Islet precursor cell (in vitro differentiated cells): ENCODE data around the gene RAB37.

Source experiments
- DNase-seq: peaks from one replicate; pipeline ENCODE4 v3.0.0-alpha.2; 2018

RAB37 gene

DNA sequence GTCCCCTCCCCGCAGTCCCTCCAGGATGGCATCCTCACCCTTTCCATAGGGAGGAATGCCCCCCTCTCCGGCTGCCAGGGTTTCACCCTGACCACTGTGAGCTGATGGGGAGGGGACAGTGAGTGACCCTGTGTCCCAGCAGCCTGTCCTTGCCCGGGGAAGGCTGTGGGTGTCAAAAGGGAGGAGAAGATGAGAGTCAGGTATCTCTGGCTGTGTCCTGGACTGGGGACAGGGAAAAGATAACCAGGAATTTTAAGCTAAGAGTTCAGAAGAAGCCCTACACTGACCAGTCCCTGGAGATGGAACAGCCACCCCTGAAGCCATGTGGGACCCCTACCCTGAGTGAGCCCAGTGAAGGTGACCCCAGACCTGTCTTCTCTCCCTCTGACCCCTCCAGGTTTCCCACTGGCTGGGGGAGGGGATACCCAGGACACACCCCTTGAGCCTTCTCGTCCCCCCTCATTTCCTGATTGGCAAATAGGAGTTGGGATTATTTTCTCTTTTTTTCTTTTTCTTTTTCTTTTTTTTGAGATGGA, 27.8 kb downstream of the RAB37 start:
- DNase-seq, result no peak

DNA sequence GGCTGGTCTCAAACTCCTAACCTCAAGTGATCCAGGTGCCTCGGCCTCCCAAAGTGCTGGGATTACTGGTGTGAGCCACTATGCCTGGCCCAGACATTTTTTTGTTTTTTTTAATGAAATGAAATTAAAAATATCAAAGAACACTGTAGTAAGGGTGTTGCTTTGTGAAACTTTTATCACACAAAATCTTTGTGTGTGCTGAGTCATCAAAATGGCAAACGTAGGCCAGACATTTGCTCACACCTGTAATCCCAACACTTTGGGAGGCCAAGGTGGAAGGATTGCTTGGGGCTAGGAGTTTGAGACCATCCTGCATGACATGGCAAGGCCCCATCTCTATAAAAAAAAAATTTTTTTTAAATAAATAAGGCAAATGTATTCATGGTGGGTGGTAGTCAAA, 29.4 kb downstream of the RAB37 start:
- DNase-seq, result no peak

DNA sequence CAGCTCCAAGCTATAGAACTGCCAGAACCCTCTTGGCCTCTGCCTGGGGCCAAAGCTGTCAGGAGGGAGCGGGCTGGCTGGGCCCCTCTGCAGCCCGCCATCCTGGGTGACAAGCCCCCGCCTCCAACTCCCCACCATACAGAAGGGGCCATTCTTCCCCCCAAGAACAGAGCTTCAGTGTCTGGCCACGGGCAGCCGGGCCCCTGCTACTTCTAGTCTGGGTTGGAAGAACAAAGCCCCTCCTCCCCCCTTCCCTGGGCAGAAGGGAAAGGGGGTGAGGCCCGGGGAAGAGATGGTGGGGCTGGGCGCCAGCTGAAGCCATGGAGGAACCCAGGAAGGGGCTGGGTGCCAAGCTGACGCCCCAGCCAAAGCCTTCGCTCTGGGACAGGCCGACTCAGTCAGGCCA, 30.1 kb downstream of the RAB37 start:
- DNase-seq, result no peak

DNA sequence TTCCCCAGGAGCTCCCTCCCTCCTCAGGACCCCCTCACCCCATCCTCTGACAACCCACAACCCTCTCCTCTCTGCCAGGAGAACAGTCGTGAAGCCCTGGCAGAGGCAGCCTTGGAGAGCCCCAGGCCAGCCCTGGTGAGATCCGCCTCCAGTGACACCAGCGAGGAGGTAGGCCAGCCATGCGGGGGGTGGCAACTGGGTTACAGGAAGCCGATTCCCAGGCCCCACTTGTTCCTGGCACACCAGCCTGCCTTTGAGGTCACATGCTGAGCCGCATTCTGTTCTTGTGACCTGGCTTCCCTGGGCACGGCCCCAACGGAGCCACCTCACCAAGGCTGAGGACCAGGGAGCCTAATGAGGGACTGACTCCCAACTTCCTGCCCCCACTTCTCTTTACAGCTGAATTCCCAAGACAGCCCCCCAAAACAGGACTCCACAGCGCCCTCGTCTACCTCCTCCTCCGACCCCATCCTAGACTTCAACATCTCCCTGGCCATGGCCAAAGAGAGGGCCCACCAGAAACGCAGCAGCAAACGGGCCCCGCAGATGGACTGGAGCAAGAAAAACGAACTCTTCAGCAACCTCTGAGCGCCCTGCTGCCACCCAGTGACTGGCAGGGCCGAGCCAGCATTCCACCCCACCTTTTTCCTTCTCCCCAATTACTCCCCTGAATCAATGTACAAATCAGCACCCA, 31.2 kb downstream of the RAB37 start:
- DNase-seq, result no peak

DNA sequence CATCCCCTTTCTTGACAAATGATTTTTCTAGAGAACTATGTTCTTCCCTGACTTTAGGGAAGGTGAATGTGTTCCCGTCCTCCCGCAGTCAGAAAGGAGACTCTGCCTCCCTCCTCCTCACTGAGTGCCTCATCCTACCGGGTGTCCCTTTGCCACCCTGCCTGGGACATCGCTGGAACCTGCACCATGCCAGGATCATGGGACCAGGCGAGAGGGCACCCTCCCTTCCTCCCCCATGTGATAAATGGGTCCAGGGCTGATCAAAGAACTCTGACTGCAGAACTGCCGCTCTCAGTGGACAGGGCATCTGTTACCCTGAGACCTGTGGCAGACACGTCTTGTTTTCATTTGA, 31.7 kb downstream of the RAB37 start:
- DNase-seq, result no peak

DNA sequence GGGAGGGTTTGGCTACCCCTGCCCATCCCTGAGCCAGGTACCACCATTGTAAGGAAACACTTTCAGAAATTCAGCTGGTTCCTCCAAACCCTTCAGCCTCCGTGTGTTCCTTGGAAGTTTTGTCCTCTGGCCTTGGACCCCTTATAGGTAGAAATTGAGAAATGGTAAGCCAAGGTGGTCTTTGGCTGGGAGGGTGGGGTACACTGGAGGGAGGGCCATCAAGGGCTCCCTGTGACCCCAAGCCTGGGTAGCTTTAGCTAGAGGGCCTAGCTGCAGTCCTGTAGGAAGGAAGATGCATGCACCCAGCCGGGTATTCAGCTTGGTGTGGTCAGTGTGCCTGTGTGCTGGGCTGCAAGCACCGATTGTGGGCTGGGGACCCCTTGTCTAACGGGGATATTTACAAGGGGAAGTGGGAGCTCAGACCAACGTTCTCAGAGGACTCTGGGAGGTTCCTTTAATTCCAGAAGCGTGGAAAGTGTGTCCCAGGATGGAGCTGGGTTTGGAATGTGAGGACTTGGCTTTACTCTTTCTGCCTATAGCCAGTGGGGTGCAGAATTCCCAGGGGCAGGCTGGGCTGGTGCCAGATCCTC, 32.3 kb downstream of the RAB37 start:
- DNase-seq, result no peak

DNA sequence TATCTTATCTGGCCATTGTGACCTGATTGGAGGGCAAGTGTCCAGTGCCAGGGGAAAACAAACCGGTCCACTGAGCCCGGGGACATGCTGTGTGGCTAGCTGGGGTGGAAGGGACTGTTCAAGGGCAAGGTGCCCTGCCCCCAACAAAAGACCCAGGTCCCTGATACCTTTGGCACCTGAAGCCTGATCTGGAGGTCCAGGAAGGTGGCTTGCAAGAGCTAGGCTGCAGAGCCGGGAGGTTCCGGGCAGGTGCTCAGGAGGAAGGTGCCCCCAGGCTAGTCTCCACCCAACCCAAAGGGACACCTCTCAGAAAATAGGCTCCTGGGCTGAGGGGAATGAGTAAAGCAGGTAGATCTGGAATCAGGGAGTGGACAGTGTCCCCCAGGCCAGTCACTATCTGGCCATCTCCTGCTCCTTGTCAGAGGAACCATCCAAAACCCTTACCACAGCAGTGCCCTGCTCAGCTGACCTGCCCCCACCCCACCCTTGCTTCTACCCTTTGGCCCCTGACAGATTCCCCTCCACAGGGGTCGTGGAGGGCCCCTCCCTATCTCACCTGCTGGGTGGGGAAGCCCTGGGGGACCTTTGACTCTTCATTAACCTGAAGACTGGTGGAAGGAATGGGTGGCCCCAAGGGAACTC, 32.9 kb downstream of the RAB37 start:
- no peak for DNase-seq

DNA sequence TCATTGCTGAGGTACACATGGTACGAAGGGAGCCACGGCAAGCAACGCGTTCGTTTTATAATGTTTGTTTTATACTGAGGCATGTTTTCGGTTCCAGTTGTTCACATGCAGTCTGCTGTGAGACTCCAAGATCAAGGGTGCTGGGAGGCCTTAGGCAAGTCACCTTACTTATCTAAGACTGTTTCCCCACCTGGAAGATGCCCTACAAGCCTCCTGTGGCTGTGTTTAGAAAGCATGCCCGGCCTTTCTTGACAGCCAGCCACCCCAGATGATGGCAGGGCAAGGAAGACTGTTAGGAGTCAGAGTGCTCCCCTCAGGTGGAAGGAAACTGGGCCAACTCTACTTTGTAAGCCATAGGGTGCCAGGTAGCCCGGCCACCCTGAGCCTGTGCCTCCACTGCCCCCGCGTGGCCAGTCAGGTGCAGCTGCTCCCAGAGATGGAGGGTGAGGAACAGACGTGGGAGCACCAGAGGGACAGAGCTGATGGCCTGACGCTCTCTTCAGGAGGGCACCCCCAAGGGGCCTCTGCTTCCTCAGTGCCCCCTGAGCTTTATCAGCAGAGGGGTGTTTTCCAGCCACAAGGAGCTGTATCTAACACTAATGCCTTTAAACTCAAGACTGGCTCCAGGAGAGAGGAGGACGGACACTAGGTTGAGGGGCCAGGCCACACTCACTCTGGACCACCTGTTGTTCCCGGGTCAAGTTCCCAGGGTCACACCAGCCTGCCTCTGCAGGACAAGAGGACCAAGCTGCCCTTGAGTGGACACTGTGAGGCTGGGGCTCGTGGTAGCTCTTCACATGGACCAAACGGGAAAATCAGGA, 33.7 kb downstream of the RAB37 start:
- peak; percentile 90 for DNase-seq

DNA sequence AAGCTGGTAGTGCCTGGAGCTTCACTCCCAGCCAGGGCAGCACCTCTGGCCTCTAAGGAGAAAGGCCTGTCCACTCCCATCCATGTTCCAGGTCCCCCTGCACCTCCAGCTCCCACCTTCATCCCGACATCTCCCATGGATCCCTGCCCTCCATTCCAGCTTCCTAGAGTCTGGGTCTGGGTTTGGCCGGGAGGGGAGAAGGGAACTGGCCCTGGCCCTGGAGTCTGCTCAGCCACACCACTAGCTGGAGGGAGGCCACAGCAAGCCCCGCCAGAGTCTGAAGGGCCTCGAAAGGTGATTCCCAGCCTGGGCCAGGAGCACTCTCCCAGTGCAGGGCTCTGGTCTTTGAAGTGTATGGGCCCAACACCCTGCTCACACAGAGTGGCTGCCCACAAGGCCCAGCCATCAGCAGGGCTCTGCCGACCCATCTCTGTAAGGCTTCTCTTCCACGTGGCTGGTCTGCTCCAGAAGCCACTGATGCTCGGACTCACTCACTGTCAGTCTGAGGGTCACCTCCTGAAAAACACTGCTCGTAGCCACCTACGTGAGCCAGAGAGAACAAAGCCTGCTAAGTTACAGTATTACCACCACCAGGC, 34.4 kb downstream of the RAB37 start:
- DNase-seq, result no peak

DNA sequence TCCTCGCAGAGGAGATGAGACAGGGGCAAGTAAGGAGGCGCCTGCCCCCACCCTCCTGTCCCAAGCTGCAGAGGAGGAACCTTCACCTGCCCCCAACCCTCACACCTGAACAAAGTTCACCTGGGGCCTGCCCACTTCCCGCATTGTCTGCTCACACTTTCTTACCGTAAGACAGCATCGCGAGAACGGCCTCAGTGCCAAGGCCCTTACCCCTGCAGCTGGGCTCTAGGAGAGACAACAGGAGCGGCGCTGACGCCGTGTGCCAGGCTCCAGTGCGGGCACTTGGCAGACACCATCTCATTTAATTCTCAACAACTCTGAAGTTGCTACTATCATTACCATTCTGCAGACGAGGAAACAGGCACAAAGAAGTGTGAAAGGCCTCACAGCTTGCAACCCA, 35.0 kb downstream of the RAB37 start:
- DNase-seq, result no peak

DNA sequence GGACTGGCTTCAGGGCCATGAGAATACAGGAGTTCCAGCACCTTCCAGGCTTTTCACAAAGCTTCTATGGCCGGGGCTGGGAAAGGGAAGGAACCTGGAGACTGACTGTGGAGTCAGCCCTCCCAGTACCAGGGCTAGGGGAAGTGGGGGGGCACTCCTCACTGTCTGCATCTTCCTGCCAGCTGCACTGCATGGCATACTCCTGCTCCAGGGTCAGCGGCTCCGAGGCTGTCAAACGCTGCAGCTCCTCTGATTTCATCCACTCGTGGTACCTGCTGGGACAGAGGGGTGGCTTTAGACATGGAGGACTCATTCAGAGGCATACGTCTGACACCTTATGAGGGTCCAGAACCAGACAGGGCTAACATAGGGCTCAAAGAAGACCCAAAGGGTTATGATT, 36.4 kb downstream of the RAB37 start:
- no peak for DNase-seq

DNA sequence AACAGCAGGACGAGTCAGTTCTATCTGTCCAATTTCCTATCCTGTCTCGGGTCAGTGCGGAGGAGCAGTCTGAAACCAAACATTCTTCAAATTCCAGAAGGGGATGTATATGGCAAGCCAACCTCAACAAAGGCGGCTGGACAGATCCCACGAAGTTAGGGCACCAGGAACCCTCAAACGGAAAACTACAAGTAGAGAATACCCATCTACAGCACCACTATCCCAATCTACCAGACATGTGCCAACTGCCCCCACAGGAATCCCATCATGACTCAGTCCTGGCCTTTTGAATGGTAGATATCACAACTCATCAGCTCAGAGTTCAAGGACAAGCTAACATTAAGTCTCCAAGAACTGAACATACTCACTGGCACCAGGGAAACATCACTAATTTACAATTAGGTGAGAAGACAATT, 36.8 kb downstream of the RAB37 start:
- peak; percentile 87 for DNase-seq

DNA sequence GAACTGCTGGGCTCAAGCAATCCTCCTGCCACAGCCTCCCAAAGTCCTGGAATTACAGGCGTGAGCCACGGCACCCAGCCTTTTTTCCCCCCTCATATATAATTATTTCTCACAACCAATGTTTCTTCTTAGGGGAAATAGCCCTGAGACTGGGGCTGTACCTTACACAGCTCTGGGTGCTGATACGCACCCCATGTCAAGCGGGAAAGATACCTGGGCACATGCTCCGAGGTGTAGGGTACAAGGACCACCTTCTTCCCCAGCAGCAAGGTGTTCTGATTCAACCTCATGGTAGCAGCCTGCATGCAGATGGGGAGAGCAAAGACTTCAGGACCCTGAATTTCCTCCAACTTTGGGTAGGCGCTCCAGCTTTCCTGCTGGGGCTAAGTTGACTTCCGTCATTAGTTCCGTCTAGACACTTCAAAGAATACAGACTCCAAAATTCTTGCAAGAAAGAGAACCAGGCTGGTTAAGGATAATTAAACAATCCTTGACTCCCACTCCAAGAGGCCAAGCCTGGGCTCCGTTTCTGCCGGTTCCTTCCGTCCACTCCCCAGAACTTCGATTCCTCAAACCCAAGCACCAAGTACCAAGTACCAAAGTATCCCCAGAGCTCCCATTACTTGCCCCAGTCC, 38.5 kb downstream of the RAB37 start:
- DNase-seq, result no peak

DNA sequence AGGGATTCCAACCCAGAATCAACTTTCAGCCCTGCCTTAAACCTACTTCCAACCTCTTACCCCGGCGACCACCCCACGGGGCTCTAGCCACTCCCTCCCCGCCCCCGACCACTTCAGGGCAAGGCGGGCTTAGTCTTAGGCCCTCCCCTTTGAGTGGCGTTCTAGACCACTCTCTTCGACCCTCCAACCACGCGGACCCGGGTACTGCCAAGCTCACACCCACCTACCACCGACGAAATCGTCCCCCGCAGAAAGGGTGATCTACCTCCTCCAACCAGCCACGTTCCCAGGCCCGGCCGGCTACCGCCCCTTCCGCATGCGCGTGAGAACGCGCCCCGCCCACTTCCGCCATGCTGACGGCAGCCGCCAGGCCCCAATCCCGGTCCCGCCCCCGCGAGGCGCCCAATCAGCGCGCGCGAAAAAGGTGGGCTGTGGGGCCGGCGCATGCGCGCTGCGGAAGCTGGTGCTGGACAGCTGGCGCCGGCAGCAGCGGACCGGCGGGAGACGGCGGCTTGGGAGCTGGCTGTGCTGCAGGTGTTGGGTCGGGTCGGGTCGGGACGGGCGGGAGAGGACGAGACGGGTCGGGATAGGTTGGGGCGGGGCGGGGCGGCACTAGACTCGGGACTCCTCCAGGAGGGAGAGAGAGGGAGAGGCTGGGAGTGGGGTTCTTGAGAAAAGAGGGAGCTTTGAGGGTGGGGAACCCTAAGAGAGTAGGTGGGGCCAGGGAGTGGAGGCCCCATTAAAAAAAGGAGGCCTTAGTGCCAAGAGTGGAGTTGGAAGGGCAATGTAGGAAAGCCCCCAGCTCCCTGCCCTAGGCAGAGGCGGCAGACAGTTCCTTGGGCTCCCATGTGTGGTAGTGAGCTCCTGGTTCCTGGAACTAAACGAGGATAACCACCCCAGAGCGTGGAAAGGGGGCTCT, 39.2 kb downstream of the RAB37 start, which contains the start of gene NAT9:
TSS of gene NAT9 (minus strand) at position 302 of the 919 bp plus-strand sequence. CDS start 647 bp downstream, outside the sequence.
- peak; percentile 100 for DNase-seq

DNA sequence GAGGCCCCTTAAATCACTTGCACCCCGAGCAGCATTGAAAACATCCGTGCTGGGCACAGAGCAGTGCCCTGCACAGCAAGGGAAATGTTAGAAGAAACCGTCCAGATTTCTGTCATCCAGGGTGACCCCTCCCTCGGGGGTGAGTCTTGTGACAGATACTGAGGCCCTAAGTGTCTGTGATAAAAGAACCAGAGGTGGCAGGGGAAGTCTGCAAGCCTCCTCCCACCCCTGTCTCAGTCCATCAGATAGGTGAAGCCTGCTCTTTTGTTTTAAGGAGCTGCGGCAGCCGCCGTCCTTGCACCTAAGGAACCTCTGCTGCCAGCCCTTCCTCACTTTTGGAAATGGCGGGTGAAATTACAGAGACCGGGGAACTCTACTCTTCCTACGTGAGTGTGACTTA, 39.9 kb downstream of the RAB37 start:
- no peak for DNase-seq

DNA sequence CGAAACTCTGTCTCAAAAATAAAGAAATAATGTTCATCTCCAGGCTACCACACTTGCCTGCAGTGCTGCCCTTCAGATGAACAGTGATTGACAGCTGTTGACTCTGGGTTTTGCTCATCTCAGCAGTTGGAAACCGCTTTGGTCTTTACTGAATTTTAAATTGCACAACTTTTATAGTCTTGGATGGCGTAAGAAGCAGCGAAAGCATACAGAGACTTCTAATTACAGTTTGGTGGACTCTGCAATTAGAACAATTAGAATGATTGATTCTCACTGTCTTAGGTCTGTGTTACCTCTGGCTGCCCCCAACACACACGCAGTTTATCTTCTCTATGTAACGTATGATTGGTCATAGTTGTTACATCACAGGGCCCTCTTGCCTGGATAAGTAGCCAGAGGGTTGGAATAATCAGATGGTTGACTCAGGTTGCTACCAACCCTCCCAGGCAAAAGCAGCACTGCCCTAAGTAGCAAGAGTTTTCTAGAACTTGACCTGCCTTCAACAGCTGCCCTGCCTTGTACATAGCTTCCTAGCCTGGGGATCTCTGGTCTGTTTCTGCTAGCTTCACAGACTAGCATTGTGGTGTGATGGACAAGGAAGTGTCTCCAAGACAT, 41.0 kb downstream of the RAB37 start:
- no peak for DNase-seq

DNA sequence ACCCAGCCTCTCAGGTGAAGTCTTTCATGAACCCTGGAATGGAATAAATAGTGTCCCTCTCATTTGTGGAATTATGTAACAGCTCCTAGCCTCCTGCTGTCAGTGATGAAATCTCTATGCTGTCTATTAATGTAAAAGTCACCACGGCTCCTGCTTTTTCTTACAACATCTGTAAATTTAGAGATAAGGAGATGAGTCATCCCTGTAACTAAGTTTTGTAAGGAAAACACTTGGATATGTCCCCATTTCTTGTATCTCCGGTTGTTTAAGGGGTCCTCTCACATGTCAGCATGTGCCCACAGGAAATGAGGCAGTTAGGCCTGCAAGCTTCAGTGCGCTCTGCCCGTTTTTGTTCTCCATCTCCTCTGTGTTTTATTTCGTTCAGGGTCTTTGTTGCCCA, 41.9 kb downstream of the RAB37 start:
- no peak for DNase-seq

DNA sequence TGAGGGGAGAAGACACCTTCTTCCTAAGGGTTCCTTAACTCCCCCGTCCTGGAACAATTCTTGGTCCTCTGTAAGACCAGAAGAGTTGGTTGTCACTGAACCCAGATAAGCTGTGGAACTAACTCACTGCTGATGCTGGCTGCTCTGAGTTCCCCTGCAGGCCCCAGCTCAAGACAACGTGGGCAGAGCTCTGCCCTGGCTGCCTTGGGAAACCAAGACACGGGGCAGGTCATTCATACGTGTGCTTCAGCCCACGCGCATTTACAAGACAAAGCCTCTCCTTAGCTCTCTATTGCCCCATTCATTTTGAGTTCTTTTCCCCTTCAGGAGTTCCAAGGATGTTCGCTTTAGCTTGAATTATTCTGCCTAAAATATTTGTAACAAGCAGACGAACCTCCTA, 42.4 kb downstream of the RAB37 start:
- DNase-seq, result no peak

DNA sequence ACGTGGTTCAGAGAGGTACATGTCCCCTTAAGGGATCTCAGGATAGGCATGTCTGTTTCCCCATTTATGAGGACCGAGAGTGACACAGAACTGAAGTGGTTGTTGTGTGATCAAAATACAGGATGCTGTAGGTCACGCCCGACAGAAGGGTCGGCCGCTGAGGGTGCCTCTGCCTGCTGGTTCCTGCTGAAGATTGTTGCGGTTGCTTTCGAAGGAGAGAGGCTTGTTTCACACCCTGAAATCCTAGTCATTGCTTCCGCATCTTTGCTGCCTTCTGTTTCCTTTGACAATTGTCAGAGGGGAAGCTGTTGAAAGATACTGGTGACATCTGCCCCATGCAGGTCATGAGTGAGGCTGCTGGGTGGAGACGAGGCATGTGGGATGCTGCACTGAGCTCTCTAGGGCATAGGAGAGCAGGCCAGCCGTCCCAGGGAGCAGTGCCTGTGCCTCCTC, 42.9 kb downstream of the RAB37 start:
- DNase-seq, result no peak

DNA sequence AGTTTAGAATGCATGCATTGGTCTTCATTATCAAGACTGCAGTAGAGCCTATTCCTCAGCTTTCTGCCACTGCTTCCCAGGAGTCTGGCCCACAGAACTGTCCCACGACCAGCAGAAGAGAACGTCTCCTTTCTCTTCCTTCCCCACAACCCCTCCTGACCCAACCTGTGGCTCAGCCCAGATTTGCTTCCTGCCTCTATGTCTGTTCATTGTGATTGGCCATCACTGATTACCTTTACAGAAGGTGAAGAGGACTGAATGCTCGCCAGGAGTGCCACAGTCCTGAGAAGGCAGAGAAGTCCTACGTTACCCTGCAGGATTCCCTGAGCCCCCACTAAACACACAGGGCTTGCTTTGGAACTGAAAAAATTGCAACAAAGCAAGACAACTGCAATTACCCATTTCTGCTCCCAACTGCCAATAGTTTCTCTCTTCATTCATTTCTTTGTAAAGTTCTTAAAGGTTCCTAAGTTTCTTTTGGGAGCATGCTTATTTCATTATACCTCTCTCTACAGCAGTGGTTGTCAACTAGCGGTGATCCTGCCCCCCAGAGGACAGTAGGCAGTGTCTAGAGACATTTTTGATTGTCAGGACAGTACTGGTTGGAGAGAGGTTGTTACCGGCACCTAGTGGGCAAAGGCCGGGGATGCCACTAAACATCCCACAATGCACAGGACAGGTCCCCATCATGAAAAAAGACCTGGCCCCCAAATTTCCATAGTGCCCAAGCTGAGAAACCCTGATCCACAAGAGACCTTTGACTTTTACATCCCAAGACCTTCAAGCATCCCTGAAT, 43.6 kb downstream of the RAB37 start:
- peak; percentile 83 for DNase-seq
